ENCODE results near the gene ELOVL2. TPM values are rescaled to one million over a fixed set of nuclear protein-coding genes. Genes with fewer than 3 reads are reported as not detected.

ELOVL2 gene
- total and polyA plus RNA-seq, 2 donors (not counting 1 experiment from before 2014, with no cell fraction given) = not detected

GRCh38 chr6:11015102-11015501 lies 29.0 kb downstream of the ELOVL2 start:
- Mint-ChIP-seq H3K4me3 (no peak overlapping the region), H3K4me1 (no peaks in the 10 kb centered on the region), H3K27me3 (peaks cover 30% of the 10 kb centered on the region), H3K9me3 (ENCODE audit: insufficient read depth) (no peaks in the 10 kb centered on the region), H3K27ac (no peak overlapping the region)
- Histone ChIP-seq H3K36me3 (replicated peaks in 1 of 2; ENCODE audit: control extremely low read depth in 1 of 2, control insufficient read depth in 1 of 2, extremely low read depth in 1 of 2, insufficient read depth in 2 of 2, low read length in 1 of 2) (no peaks in the 10 kb centered on the region), H3K27ac (ENCODE audit: low read length in 2 of 2) (no peak overlapping the region), H3K9ac (ENCODE audit: low read length) (no peak overlapping the region), H3K4me3 (ENCODE audit: control extremely low read depth in 1 of 5, extremely low read depth in 1 of 5, insufficient read depth in 1 of 5, low read depth in 2 of 5, low read length in 4 of 5) (no peak overlapping the region), H2AFZ (ENCODE audit: insufficient read depth, low read depth, low read length, poor library complexity, severe bottlenecking) (no peak overlapping the region), H3K27me3 (replicated peaks in 1 of 4; ENCODE audit: control extremely low read depth in 1 of 4, control insufficient read depth in 3 of 4, insufficient read depth in 4 of 4, low read length in 3 of 4) (peaks cover 0 to 4% (median 0%) of the 10 kb centered on the region in 4 experiments), H3K9me3 (ENCODE audit: control extremely low read depth in 1 of 3, control insufficient read depth in 2 of 3, insufficient read depth in 1 of 3, low read length in 2 of 3) (no peaks in the 10 kb centered on the region), H3K4me1 (ENCODE audit: control insufficient read depth in 2 of 2, insufficient read depth in 2 of 2, low read length in 2 of 2) (no peaks in the 10 kb centered on the region), H3K79me2 (ENCODE audit: control insufficient read depth, insufficient read depth, low read length) (no peaks in the 10 kb centered on the region), H4K20me1 (ENCODE audit: control insufficient read depth, insufficient read depth, low read length, poor library complexity, severe bottlenecking) (no peaks in the 10 kb centered on the region), H3K4me2 (replicated peaks; ENCODE audit: low read depth, low read length, poor library complexity, severe bottlenecking) (no peak overlapping the region)
- ATAC-seq (ENCODE audit: low read depth) (no peak), DNase-seq (no peak)
- TF ChIP-seq EZH2 (IDR thresholded peaks at IDR 0.05; ENCODE audit: borderline replicate concordance, insufficient read depth, low read depth, low read length, poor library complexity, severe bottlenecking) (no peak), CTCF (IDR thresholded peaks at IDR 0.05) (no peak)
- intact Hi-C loops (cut with micrococcal nuclease) = no loop called here
- POLR2A ChIA-PET = no interaction called here
- CTCF ChIA-PET = no interaction called here

GRCh38 chr6:11013721-11014070 lies 30.4 kb downstream of the ELOVL2 start:
- intact Hi-C loops (cut with micrococcal nuclease) = no loop called here
- H3K27me3 Mint-ChIP-seq = peaks cover 37% of the 10 kb centered on the region

More at GRCh38 chr6:11013721-11014070, 30.4 kb downstream of the ELOVL2 start:
- no peak overlapping the region for H3K4me3 Mint-ChIP-seq
- H3K27ac ChIP-seq (ENCODE audit: low read length in 2 of 2) = no peak overlapping the region
- H3K27ac Mint-ChIP-seq = no peak overlapping the region
- TF ChIP-seq CTCF (IDR thresholded peaks at IDR 0.05) = no peak
- no peak for TF ChIP-seq EZH2 (IDR thresholded peaks at IDR 0.05; ENCODE audit: borderline replicate concordance, insufficient read depth, low read depth, low read length, poor library complexity, severe bottlenecking)
- 90% methylated on average over 2 of the region's 3 CpGs for WGBS (ENCODE audit: insufficient coverage)
- no peak overlapping the region for H3K9ac ChIP-seq (ENCODE audit: low read length)
- no peak overlapping the region for H3K4me2 ChIP-seq (replicated peaks; ENCODE audit: low read depth, low read length, poor library complexity, severe bottlenecking)
- peaks cover 0 to 4% (median 0%) of the 10 kb centered on the region in 4 experiments for H3K27me3 ChIP-seq (replicated peaks in 1 of 4; ENCODE audit: control extremely low read depth in 1 of 4, control insufficient read depth in 3 of 4, insufficient read depth in 4 of 4, low read length in 3 of 4)
- H3K36me3 ChIP-seq (replicated peaks in 1 of 2; ENCODE audit: control extremely low read depth in 1 of 2, control insufficient read depth in 1 of 2, extremely low read depth in 1 of 2, insufficient read depth in 2 of 2, low read length in 1 of 2) = no peaks in the 10 kb centered on the region
- H3K79me2 ChIP-seq (ENCODE audit: control insufficient read depth, insufficient read depth, low read length) = no peaks in the 10 kb centered on the region
- no peaks in the 10 kb centered on the region for H4K20me1 ChIP-seq (ENCODE audit: control insufficient read depth, insufficient read depth, low read length, poor library complexity, severe bottlenecking)
- H2AFZ ChIP-seq (ENCODE audit: insufficient read depth, low read depth, low read length, poor library complexity, severe bottlenecking) = no peak overlapping the region
- no peak overlapping the region for H3K4me3 ChIP-seq (ENCODE audit: control extremely low read depth in 1 of 5, extremely low read depth in 1 of 5, insufficient read depth in 1 of 5, low read depth in 2 of 5, low read length in 4 of 5)
- no peak for DNase-seq
- CTCF ChIA-PET = interaction anchor here (0.5 kb wide), 1 partner anchor 15 kb away, joined by 6 read pairs; no protein-coding TSS in a partner anchor
- POLR2A ChIA-PET = no interaction called here
- no peaks in the 10 kb centered on the region for H3K9me3 Mint-ChIP-seq (ENCODE audit: insufficient read depth)
- no peaks in the 10 kb centered on the region for H3K4me1 Mint-ChIP-seq
- ATAC-seq (ENCODE audit: low read depth) = no peak
- no peaks in the 10 kb centered on the region for H3K4me1 ChIP-seq (ENCODE audit: control insufficient read depth in 2 of 2, insufficient read depth in 2 of 2, low read length in 2 of 2)
- H3K9me3 ChIP-seq (ENCODE audit: control extremely low read depth in 1 of 3, control insufficient read depth in 2 of 3, insufficient read depth in 1 of 3, low read length in 2 of 3) = no peaks in the 10 kb centered on the region

Data from B cell (primary cell).